Memory B cell (primary cell): ENCODE measurements around the gene PPY.

Experiments used
- ATAC-seq: fragments of 150-1000 bp; cut with Tn5 transposase; 2 replicates; pipeline ENCODE4 v1.10.0; 2021; ENCODE audit warnings: low read depth, mild to moderate bottlenecking, moderate library complexity
- DNase-seq, 2 donors: peaks; one replicate each; pipeline ENCODE4 v3.0.0; 2022; ENCODE audit warnings: low spot score in 2 of 2
- H3K27ac Mint-ChIP-seq: one replicate; pipeline ENCODE4 v1.8.0; 2022; ENCODE audit warnings: mild to moderate bottlenecking, moderate library complexity, mixed read lengths
- H3K27me3 Mint-ChIP-seq: one replicate; pipeline ENCODE4 v1.8.0; 2022; ENCODE audit warnings: mixed read lengths
- H3K36me3 Mint-ChIP-seq: one replicate; pipeline ENCODE4 v1.8.0; 2022; ENCODE audit warnings: mild to moderate bottlenecking, mixed read lengths
- H3K4me1 Mint-ChIP-seq: one replicate; pipeline ENCODE4 v1.8.0; 2022; ENCODE audit warnings: mixed read lengths
- H3K4me3 Mint-ChIP-seq: one replicate; pipeline ENCODE4 v1.8.0; 2022; ENCODE audit warnings: mild to moderate bottlenecking, moderate library complexity, mixed read lengths
- H3K9me3 Mint-ChIP-seq: one replicate; pipeline ENCODE4 v1.8.0; 2022; ENCODE audit warnings: mixed read lengths

Gene PPY

GRCh38 chr17:43942051-43942685 lies at the start of gene PPY:
PPY (minus strand) TSS chr17:43942476; CDS start chr17:43941654, 822 bp downstream.
- no peak for DNase-seq
- H3K36me3 Mint-ChIP-seq = no peaks in the 10 kb centered on the region
- no peak for ATAC-seq
- no peaks in the 10 kb centered on the region for H3K9me3 Mint-ChIP-seq
- no peak within 1 kb of the TSS for H3K4me3 Mint-ChIP-seq
- peaks cover 11% of the 10 kb centered on the region for H3K4me1 Mint-ChIP-seq
- peaks cover 11% of the 10 kb centered on the region for H3K27me3 Mint-ChIP-seq
- H3K27ac Mint-ChIP-seq = no peak within 1 kb of the TSS

- DNase-seq = no peak
- no peak overlapping the region for H3K4me3 Mint-ChIP-seq
- H3K27me3 Mint-ChIP-seq = peaks cover 16% of the 10 kb centered on the region
- H3K4me1 Mint-ChIP-seq = no peaks in the 10 kb centered on the region
- no peaks in the 10 kb centered on the region for H3K36me3 Mint-ChIP-seq
- H3K9me3 Mint-ChIP-seq = no peaks in the 10 kb centered on the region
- ATAC-seq = no peak
- no peak overlapping the region for H3K27ac Mint-ChIP-seq
Measured at GRCh38 chr17:43988301-43988700, 46.0 kb upstream of the PPY start.

GRCh38 chr17:43987131-43988021 lies 45.1 kb upstream of the PPY start:
- DNase-seq (no peak), ATAC-seq (no peak)
- H3K4me1 Mint-ChIP-seq = no peaks in the 10 kb centered on the region
- H3K9me3 Mint-ChIP-seq = no peaks in the 10 kb centered on the region
- H3K36me3 Mint-ChIP-seq = no peaks in the 10 kb centered on the region
- H3K27ac Mint-ChIP-seq = no peak overlapping the region
- H3K4me3 Mint-ChIP-seq = no peak overlapping the region
- peaks cover 19% of the 10 kb centered on the region for H3K27me3 Mint-ChIP-seq

GRCh38 chr17:43986225-43986981 lies 44.1 kb upstream of the PPY start:
- no peak for DNase-seq
- Mint-ChIP-seq H3K4me3 (no peak overlapping the region), H3K4me1 (no peaks in the 10 kb centered on the region), H3K27me3 (peaks cover 25% of the 10 kb centered on the region), H3K9me3 (no peaks in the 10 kb centered on the region), H3K27ac (no peak overlapping the region), H3K36me3 (no peaks in the 10 kb centered on the region)
- ATAC-seq = no peak

GRCh38 chr17:43984521-43984920 lies 42.2 kb upstream of the PPY start:
- DNase-seq (no peak), ATAC-seq (no peak)
- H3K9me3 Mint-ChIP-seq = no peaks in the 10 kb centered on the region
- no peak overlapping the region for H3K4me3 Mint-ChIP-seq
- no peak overlapping the region for H3K27ac Mint-ChIP-seq
- H3K36me3 Mint-ChIP-seq = no peaks in the 10 kb centered on the region
- H3K27me3 Mint-ChIP-seq = peaks cover 28% of the 10 kb centered on the region
- H3K4me1 Mint-ChIP-seq = no peaks in the 10 kb centered on the region

GRCh38 chr17:43983515-43984411 lies 41.5 kb upstream of the PPY start:
- H3K4me3 Mint-ChIP-seq = no peak overlapping the region
- no peaks in the 10 kb centered on the region for H3K9me3 Mint-ChIP-seq
- peaks cover 26% of the 10 kb centered on the region for H3K27me3 Mint-ChIP-seq
- H3K36me3 Mint-ChIP-seq = no peaks in the 10 kb centered on the region
- no peaks in the 10 kb centered on the region for H3K4me1 Mint-ChIP-seq
- ATAC-seq (peak; percentile 21), DNase-seq (no peak)
- no peak overlapping the region for H3K27ac Mint-ChIP-seq

GRCh38 chr17:43983196-43983514 lies 40.9 kb upstream of the PPY start:
- H3K4me1 Mint-ChIP-seq = no peaks in the 10 kb centered on the region
- DNase-seq (no peak), ATAC-seq (no peak)
- no peaks in the 10 kb centered on the region for H3K36me3 Mint-ChIP-seq
- H3K4me3 Mint-ChIP-seq = peak overlapping the region; percentile 25
- H3K9me3 Mint-ChIP-seq = no peaks in the 10 kb centered on the region
- peaks cover 25% of the 10 kb centered on the region for H3K27me3 Mint-ChIP-seq
- no peak overlapping the region for H3K27ac Mint-ChIP-seq

- no peak for DNase-seq
- Mint-ChIP-seq H3K36me3 (no peaks in the 10 kb centered on the region), H3K4me3 (no peak overlapping the region), H3K27ac (no peak overlapping the region), H3K4me1 (no peaks in the 10 kb centered on the region), H3K27me3 (peaks cover 20% of the 10 kb centered on the region), H3K9me3 (no peaks in the 10 kb centered on the region)
- no peak for ATAC-seq
Measured at GRCh38 chr17:43982171-43982570, 39.9 kb upstream of the PPY start.

- Mint-ChIP-seq H3K4me1 (no peaks in the 10 kb centered on the region), H3K9me3 (no peaks in the 10 kb centered on the region), H3K4me3 (no peak overlapping the region), H3K27me3 (peaks cover 15% of the 10 kb centered on the region), H3K36me3 (no peaks in the 10 kb centered on the region), H3K27ac (no peak overlapping the region)
- DNase-seq (no peak), ATAC-seq (no peak)
Measured at GRCh38 chr17:43979671-43980070, 37.4 kb upstream of the PPY start.

GRCh38 chr17:43979011-43979410 lies 36.7 kb upstream of the PPY start:
- ATAC-seq = no peak
- H3K27me3 Mint-ChIP-seq = peaks cover 15% of the 10 kb centered on the region
- no peak overlapping the region for H3K27ac Mint-ChIP-seq
- no peak overlapping the region for H3K4me3 Mint-ChIP-seq
- no peaks in the 10 kb centered on the region for H3K9me3 Mint-ChIP-seq
- H3K4me1 Mint-ChIP-seq = no peaks in the 10 kb centered on the region
- DNase-seq = no peak
- no peaks in the 10 kb centered on the region for H3K36me3 Mint-ChIP-seq

- Mint-ChIP-seq H3K4me1 (no peaks in the 10 kb centered on the region), H3K36me3 (no peaks in the 10 kb centered on the region), H3K9me3 (no peaks in the 10 kb centered on the region), H3K27me3 (peaks cover 15% of the 10 kb centered on the region), H3K27ac (no peak overlapping the region), H3K4me3 (no peak overlapping the region)
- ATAC-seq (no peak), DNase-seq (no peak)
Measured at GRCh38 chr17:43978078-43978477, 35.8 kb upstream of the PPY start.

GRCh38 chr17:43976963-43977837 lies 34.9 kb upstream of the PPY start:
- DNase-seq (no peak), ATAC-seq (no peak)
- H3K27ac Mint-ChIP-seq = no peak overlapping the region
- no peaks in the 10 kb centered on the region for H3K9me3 Mint-ChIP-seq
- peaks cover 11% of the 10 kb centered on the region for H3K27me3 Mint-ChIP-seq
- no peaks in the 10 kb centered on the region for H3K4me1 Mint-ChIP-seq
- H3K4me3 Mint-ChIP-seq = no peak overlapping the region
- no peaks in the 10 kb centered on the region for H3K36me3 Mint-ChIP-seq

- no peak for DNase-seq
- H3K4me3 Mint-ChIP-seq = no peak overlapping the region
- H3K9me3 Mint-ChIP-seq = peaks cover 1% of the 10 kb centered on the region
- H3K4me1 Mint-ChIP-seq = no peaks in the 10 kb centered on the region
- H3K27ac Mint-ChIP-seq = no peak overlapping the region
- H3K27me3 Mint-ChIP-seq = peaks cover 4% of the 10 kb centered on the region
- no peaks in the 10 kb centered on the region for H3K36me3 Mint-ChIP-seq
- no peak for ATAC-seq
Measured at GRCh38 chr17:43975898-43976297, 33.6 kb upstream of the PPY start.
